ENCODE data around the gene MMP10.
"Not testable (repeated sequence)": the region's sequence is repeated elsewhere in the genome, so short reads cannot be mapped to it uniquely, and the experiment has no call there.

The MMP10 gene

DNA sequence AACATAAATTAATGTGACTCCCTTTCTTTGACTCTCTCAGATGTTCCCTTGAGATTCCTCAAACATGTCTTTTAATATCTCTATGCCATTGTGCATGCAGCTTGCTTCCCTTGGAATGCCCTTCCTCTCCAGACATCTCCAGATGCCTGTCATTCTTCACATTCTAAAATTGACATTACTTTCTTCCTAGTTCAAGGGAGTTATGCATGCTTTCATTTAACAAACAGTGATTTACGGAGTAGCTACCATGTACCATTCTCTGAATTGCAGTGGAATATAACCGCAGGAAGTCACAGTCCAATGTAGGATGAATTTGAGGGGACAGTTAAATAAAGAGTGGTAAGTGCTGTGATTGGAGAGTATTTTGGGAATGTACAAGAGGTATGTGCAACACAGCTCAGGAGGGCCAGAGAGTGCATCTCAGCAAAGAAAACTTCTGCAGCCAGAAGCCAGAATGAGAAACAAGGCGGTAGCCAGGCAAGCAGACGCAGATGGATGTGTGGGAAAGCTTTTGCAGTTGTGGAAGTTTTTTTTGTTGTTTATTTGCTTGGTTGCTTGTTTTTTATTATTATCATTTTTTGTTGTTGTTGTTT, 18.7 kb downstream of the MMP10 start:
- no peaks in the 10 kb centered on the region for H3K36me3 ChIP-seq (ENCODE audit: control insufficient read depth in 5 of 5, insufficient read depth in 5 of 5, low read length in 5 of 5)
- H3K9me3 ChIP-seq (ENCODE audit: control insufficient read depth in 5 of 5, low read length in 5 of 5) = no peaks in the 10 kb centered on the region
- peaks cover 0 to 16% (median 3%) of the 10 kb centered on the region in 5 donors for H3K4me1 ChIP-seq (ENCODE audit: control insufficient read depth in 5 of 5, insufficient read depth in 5 of 5, low read length in 5 of 5)
- no peak overlapping the region for H3K27ac ChIP-seq (ENCODE audit: low read depth, low read length)
- H3K9ac ChIP-seq (ENCODE audit: low read length in 5 of 5) = no peak overlapping the region
- peaks cover 0 to 7% (median 0%) of the 10 kb centered on the region in 5 donors for H3K27me3 ChIP-seq (ENCODE audit: control insufficient read depth in 5 of 5, insufficient read depth in 4 of 5, low read length in 5 of 5)
- no peak overlapping the region for H3K4me3 ChIP-seq (ENCODE audit: low read depth in 1 of 5, low read length in 5 of 5)

DNA sequence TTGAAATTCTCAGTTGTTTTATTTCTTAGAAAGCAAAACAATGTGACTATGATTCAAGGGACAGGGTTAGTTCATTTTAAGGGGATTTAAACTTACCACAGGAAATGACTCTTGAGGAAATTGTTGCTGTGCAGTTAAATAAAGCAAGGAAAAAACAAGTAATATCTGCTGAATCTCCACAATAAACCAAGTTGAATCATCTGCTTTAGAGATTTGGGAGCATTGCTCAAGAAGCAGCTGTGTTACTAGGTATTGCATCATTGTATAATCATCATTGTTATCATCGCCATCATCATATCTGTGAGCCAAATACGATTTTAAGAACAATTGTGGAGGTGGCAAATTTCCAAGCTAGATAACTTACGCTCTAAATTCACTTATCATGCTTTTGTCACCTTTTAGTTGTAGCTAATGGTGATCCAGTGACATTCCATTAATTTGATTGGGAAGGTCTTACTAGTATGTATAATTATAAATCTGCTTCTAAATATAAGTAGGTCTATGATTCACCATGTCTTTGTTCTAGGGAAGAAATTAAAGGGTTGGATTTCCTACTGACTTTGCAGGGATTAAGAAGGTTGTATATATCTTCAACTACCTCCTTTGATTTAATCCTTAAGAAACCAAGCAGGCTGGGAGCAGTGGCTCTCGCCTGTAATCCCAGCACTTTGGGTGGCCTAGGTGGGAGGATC, 19.9 kb downstream of the MMP10 start:
- Histone ChIP-seq H3K9me3 (ENCODE audit: control insufficient read depth in 5 of 5, low read length in 5 of 5) (no peaks in the 10 kb centered on the region), H3K27ac (ENCODE audit: low read depth, low read length) (no peak overlapping the region), H3K4me1 (ENCODE audit: control insufficient read depth in 5 of 5, insufficient read depth in 5 of 5, low read length in 5 of 5) (peaks cover 0 to 16% (median 3%) of the 10 kb centered on the region in 5 donors), H3K27me3 (ENCODE audit: control insufficient read depth in 5 of 5, insufficient read depth in 4 of 5, low read length in 5 of 5) (peaks cover 0 to 4% (median 0%) of the 10 kb centered on the region in 5 donors), H3K4me3 (ENCODE audit: low read depth in 1 of 5, low read length in 5 of 5) (no peak overlapping the region), H3K9ac (ENCODE audit: low read length in 5 of 5) (no peak overlapping the region), H3K36me3 (ENCODE audit: control insufficient read depth in 5 of 5, insufficient read depth in 5 of 5, low read length in 5 of 5) (no peaks in the 10 kb centered on the region)

DNA sequence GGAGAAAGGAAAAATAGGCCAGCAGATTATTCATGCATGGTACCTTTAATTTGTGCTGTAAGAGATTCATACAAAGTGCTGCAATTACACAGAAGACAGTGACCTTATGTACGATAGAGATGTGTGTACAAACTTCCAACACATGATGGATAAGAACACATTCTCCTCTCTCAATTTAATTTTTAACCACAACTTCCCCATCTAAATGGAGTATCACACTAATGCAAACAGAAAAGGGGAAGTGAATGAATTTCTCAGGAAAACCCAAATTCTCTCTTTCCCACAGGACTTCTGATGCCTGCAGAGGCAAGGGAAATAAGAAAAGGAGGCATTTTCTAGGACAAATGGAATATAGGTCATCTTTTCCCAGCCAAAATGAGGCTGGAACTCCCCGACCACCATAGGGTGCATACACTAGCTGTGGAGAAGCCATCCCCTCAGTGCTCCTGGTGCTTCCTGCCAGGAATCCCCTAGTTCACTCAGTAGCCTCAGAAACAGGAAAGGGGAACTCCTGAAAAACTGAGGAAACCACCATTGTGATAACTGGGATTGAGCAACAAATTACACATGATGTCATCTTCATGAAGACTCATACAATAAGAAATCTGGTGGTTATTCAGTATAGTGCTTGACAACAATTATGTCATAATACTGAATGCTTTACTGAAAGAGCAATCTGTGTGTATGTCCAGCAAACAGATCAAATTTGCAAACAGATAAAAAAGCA, 22.4 kb downstream of the MMP10 start:
- H3K27me3 ChIP-seq (ENCODE audit: control insufficient read depth in 5 of 5, insufficient read depth in 4 of 5, low read length in 5 of 5) = peaks cover 0 to 12% (median 0%) of the 10 kb centered on the region in 5 donors
- no peak overlapping the region for H3K9ac ChIP-seq (ENCODE audit: low read length in 5 of 5)
- no peaks in the 10 kb centered on the region for H3K9me3 ChIP-seq (ENCODE audit: control insufficient read depth in 5 of 5, low read length in 5 of 5)
- no peaks in the 10 kb centered on the region for H3K36me3 ChIP-seq (ENCODE audit: control insufficient read depth in 5 of 5, insufficient read depth in 5 of 5, low read length in 5 of 5)
- H3K27ac ChIP-seq (ENCODE audit: low read depth, low read length) = no peak overlapping the region
- H3K4me1 ChIP-seq (ENCODE audit: control insufficient read depth in 5 of 5, insufficient read depth in 5 of 5, low read length in 5 of 5) = peaks cover 0 to 16% (median 3%) of the 10 kb centered on the region in 5 donors
- no peak overlapping the region for H3K4me3 ChIP-seq (ENCODE audit: low read depth in 1 of 5, low read length in 5 of 5)

DNA sequence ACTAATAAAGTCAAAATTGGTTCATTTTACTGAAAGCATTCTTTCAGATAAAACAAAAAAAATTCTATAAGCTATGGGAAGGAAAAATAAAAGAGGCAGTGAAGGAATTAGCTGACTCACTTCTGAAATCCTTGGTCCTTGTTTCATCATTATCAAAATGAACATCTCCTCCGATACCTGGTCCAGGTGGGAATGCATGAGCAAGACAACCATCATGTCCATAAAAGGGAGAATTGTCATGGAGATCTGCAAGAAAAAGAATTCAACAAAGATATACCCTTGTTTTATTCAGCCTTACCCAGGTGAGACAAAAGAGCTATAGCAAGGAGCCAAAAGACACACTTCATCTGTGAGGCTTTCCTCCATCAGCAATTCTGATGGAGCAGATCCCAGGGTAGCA, 27.2 kb downstream of the MMP10 start:
- H3K36me3 ChIP-seq (ENCODE audit: control insufficient read depth in 5 of 5, insufficient read depth in 5 of 5, low read length in 5 of 5) = no peaks in the 10 kb centered on the region
- H3K4me1 ChIP-seq (ENCODE audit: control insufficient read depth in 5 of 5, insufficient read depth in 5 of 5, low read length in 5 of 5) = peaks cover 0 to 4% (median 3%) of the 10 kb centered on the region in 5 donors
- H3K27me3 ChIP-seq (ENCODE audit: control insufficient read depth in 5 of 5, insufficient read depth in 4 of 5, low read length in 5 of 5) = peaks cover 0 to 12% (median 0%) of the 10 kb centered on the region in 5 donors
- H3K9ac ChIP-seq (ENCODE audit: low read length in 5 of 5) = no peak overlapping the region
- H3K9me3 ChIP-seq (ENCODE audit: control insufficient read depth in 5 of 5, low read length in 5 of 5) = no peaks in the 10 kb centered on the region
- no peak overlapping the region for H3K4me3 ChIP-seq (ENCODE audit: low read depth in 1 of 5, low read length in 5 of 5)
- no peak overlapping the region for H3K27ac ChIP-seq (ENCODE audit: low read depth, low read length)

DNA sequence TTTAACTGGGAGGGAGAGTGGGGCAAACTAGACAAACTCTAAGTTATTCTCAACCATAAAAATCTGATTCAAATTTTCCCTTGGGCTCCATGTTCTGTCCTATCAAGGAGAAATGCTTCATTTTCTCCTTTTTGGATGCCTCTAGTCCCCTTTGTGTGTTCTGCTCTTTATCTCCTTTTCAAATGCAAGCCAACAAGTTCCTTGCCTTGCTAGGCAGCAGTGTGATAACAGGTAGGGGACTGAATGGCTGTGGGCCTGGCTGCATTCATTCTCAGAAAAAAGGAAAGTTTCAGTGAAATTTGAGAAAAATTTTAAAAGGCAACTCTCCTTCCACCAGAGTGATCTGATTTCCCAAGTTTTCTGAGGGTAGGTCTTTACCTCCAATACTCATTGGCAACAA, 28.8 kb downstream of the MMP10 start:
- Histone ChIP-seq H3K27ac (ENCODE audit: low read depth, low read length) (no peak overlapping the region), H3K4me1 (ENCODE audit: control insufficient read depth in 5 of 5, insufficient read depth in 5 of 5, low read length in 5 of 5) (no peaks in the 10 kb centered on the region), H3K27me3 (ENCODE audit: control insufficient read depth in 5 of 5, insufficient read depth in 4 of 5, low read length in 5 of 5) (peaks cover 0 to 12% (median 0%) of the 10 kb centered on the region in 5 donors), H3K36me3 (ENCODE audit: control insufficient read depth in 5 of 5, insufficient read depth in 5 of 5, low read length in 5 of 5) (no peaks in the 10 kb centered on the region), H3K9ac (ENCODE audit: low read length in 5 of 5) (no peak overlapping the region), H3K9me3 (ENCODE audit: control insufficient read depth in 5 of 5, low read length in 5 of 5) (no peaks in the 10 kb centered on the region), H3K4me3 (ENCODE audit: low read depth in 1 of 5, low read length in 5 of 5) (no peak overlapping the region)

DNA sequence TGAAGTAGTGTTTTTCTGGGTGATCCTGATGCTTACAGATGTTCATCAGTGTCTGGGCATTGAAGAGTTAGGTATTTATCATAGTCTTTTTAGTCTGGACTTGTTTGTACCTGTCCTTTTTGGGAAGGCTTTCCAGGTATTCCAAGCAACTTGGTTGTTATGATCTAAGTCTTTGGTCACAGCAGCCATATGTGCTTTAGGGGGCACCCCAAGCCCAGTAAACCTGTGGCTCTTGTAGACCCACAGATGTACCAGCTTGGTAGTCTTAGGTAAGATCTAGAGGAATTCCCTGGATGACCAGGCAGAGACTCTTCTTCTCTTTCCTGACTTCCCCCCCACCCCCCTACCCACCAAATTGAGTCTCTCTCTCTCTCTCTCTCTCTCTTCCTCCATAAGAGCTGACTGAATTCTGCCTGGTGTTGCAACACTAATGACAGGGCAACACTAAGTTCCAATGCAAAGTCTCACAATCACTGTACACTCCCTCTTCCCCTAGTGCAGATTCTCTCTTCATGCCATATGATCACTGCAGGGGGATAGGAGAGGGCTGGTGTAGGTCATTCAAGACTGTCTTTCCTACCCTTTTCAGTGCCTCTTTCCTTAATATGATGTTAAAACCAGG, 31.2 kb downstream of the MMP10 start:
- Histone ChIP-seq H3K27ac (ENCODE audit: low read depth, low read length) (no peak overlapping the region), H3K9ac (ENCODE audit: low read length in 5 of 5) (no peak overlapping the region), H3K4me1 (ENCODE audit: control insufficient read depth in 5 of 5, insufficient read depth in 5 of 5, low read length in 5 of 5) (no peaks in the 10 kb centered on the region), H3K36me3 (ENCODE audit: control insufficient read depth in 5 of 5, insufficient read depth in 5 of 5, low read length in 5 of 5) (no peaks in the 10 kb centered on the region), H3K27me3 (ENCODE audit: control insufficient read depth in 5 of 5, insufficient read depth in 4 of 5, low read length in 5 of 5) (peaks cover 0 to 8% (median 0%) of the 10 kb centered on the region in 5 donors), H3K4me3 (ENCODE audit: low read depth in 1 of 5, low read length in 5 of 5) (no peak overlapping the region), H3K9me3 (ENCODE audit: control insufficient read depth in 5 of 5, low read length in 5 of 5) (no peaks in the 10 kb centered on the region)

DNA sequence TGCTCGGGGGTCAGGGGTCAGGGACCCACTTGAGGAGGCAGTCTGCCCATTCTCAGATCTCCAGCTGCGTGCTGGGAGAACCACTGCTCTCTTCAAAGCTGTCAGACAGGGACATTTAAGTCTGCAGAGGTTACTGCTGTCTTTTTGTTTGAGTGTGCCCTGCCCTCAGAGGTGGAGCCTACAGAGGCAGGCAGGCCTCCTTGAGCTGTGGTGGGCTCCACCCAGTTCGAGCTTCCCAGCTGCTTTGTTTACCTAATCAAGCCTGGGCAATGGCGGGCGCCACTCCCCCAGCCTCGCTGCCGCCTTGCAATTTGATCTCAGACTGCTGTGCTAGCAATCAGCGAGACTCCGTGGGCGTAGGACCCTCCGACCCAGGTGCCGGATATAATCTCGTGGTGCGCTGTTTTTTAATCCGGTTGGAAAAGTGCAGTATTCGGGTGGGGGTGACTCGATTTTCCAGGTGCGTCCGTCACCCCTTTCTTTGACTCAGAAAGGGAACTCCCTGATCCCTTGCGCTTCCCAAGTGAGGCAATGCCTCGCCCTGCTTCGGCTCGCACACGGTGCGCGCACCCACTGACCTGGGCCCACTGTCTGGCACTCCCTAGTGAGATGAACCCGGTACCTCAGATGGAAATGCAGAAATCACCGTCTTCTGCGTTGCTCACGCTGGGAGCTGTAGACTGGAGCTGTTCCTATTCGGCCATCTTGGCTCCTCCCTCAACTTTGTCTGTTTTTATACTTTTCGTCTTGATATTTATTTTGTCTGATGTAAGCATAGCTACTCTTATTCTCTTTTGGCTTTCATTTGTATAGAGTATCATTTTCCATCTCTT, 33.5 kb downstream of the MMP10 start:
- not testable (repeated sequence) for H3K4me1 ChIP-seq (ENCODE audit: control insufficient read depth in 5 of 5, insufficient read depth in 5 of 5, low read length in 5 of 5); H3K36me3 ChIP-seq (ENCODE audit: control insufficient read depth in 5 of 5, insufficient read depth in 5 of 5, low read length in 5 of 5); H3K9me3 ChIP-seq (ENCODE audit: control insufficient read depth in 5 of 5, low read length in 5 of 5); H3K27ac ChIP-seq (ENCODE audit: low read depth, low read length); H3K27me3 ChIP-seq (ENCODE audit: control insufficient read depth in 5 of 5, insufficient read depth in 4 of 5, low read length in 5 of 5); H3K4me3 ChIP-seq (ENCODE audit: low read depth in 1 of 5, low read length in 5 of 5); H3K9ac ChIP-seq (ENCODE audit: low read length in 5 of 5)

DNA sequence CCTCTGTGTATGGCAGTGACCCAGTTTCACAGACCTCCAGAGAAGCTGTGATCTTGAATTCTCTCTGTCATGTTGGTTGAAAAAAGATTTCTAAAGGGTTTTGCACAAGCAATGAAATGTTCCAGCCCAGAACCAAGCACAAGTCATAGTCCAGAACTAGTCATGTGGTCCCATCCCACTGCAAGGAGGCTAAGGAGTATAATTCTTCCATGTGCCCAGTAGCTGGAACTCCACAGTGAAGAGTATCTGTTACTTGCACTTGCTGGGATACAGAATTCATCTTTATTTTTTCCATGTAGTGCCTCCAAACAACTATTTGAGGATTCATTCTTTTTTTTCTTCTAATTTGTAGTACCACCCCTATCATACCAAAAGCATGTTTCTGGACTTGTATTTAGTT, 45.8 kb downstream of the MMP10 start:
- Histone ChIP-seq H3K9me3 (ENCODE audit: control insufficient read depth in 5 of 5, low read length in 5 of 5) (peaks cover 0 to 3% (median 0%) of the 10 kb centered on the region in 5 donors), H3K4me1 (ENCODE audit: control insufficient read depth in 5 of 5, insufficient read depth in 5 of 5, low read length in 5 of 5) (peaks cover 0 to 5% (median 0%) of the 10 kb centered on the region in 5 donors), H3K27ac (ENCODE audit: low read depth, low read length) (no peak overlapping the region), H3K36me3 (ENCODE audit: control insufficient read depth in 5 of 5, insufficient read depth in 5 of 5, low read length in 5 of 5) (no peaks in the 10 kb centered on the region), H3K9ac (ENCODE audit: low read length in 5 of 5) (no peak overlapping the region), H3K4me3 (ENCODE audit: low read depth in 1 of 5, low read length in 5 of 5) (no peak overlapping the region), H3K27me3 (ENCODE audit: control insufficient read depth in 5 of 5, insufficient read depth in 4 of 5, low read length in 5 of 5) (peaks cover 0 to 3% (median 0%) of the 10 kb centered on the region in 5 donors)

DNA sequence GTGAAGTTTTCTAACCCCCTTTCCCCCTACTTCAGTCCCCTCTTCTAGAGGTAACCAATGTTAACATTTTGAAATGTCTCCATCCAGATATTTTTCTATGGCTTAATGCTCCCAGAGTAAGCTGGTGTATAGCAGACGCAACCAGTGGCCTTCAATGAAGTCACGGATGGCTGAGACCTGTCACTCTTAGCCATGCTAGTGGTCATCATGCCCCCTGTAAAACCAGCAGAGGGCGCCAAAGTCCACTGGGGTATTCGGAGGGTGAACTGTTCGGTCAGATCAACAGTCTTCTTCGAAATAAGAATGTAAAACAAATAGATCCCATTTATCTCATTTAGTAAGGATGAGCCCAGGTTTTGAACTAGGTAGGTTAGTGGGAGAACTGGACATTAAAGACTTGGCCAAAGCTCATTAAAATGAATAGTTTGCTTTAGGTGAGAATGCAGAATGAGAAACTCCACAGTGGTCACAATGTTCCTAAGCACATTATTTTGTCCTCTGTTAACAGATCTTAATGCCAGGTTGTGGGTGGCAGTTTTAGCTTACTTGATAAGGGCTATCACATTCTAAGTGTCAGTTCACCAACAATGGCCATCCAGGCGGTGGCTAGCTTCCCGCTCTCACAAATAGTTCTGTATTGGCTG, 47.1 kb downstream of the MMP10 start:
- Histone ChIP-seq H3K27ac (ENCODE audit: low read depth, low read length) (no peak overlapping the region), H3K9ac (ENCODE audit: low read length in 5 of 5) (no peak overlapping the region), H3K27me3 (ENCODE audit: control insufficient read depth in 5 of 5, insufficient read depth in 4 of 5, low read length in 5 of 5) (peaks cover 0 to 3% (median 0%) of the 10 kb centered on the region in 5 donors), H3K4me3 (ENCODE audit: low read depth in 1 of 5, low read length in 5 of 5) (no peak overlapping the region), H3K9me3 (ENCODE audit: control insufficient read depth in 5 of 5, low read length in 5 of 5) (no peaks in the 10 kb centered on the region), H3K36me3 (ENCODE audit: control insufficient read depth in 5 of 5, insufficient read depth in 5 of 5, low read length in 5 of 5) (no peaks in the 10 kb centered on the region), H3K4me1 (ENCODE audit: control insufficient read depth in 5 of 5, insufficient read depth in 5 of 5, low read length in 5 of 5) (peaks cover 0 to 5% (median 0%) of the 10 kb centered on the region in 5 donors)

Data from subcutaneous abdominal adipose tissue (tissue), 5 donors.